SK-N-MC (cell line): Measurements from ENCODE around the gene ATP1A1.

ENCODE experiments used
- DNase-seq: peaks from one replicate; pipeline ENCODE4 v3.0.0-alpha.2; 2011; ENCODE audit warnings: low read depth, low spot score
- H3K27ac ChIP-seq: fragments of 200-600 bp; sonication (generic); 2 replicates; pipeline ENCODE4 v1.5.1; 2016; ENCODE audit warnings: mixed run types
- H3K36me3 ChIP-seq: fragments of 200-600 bp; sonication (generic); 2 replicates; pipeline ENCODE4 v1.6.1; 2017; ENCODE audit warnings: antibody characterized with exemption, low read length, mixed read lengths; ENCODE audit not compliant: insufficient read depth
- H3K4me3 ChIP-seq: fragments of 200-600 bp; sonication (generic); 2 replicates; pipeline ENCODE4 v1.5.1; 2016
- H3K9ac ChIP-seq: fragments of 200-600 bp; sonication (generic); 2 replicates; pipeline ENCODE4 v1.8.0; 2017; ENCODE audit warnings: mixed run types, mixed read lengths; ENCODE audit not compliant: insufficient read length
- H3K9me3 ChIP-seq: fragments of 200-600 bp; sonication (generic); 2 replicates; pipeline ENCODE4 v1.6.1; 2017; ENCODE audit warnings: low read depth, mild to moderate bottlenecking, antibody characterized with exemption, low read length, moderate library complexity, mixed read lengths
- EZH2 ChIP-seq: fragments of 200-600 bp; sonication (generic); IDR thresholded peaks from one replicate; pipeline ENCODE4 v1.6.1; 2017; ENCODE audit warnings: antibody characterized with exemption
- FOXP2 ChIP-seq: optimal IDR thresholded peaks from 2 replicates; pipeline ENCODE3; 2011; ENCODE audit warnings: mild to moderate bottlenecking, moderate library complexity; ENCODE audit not compliant: insufficient read depth; ENCODE audit errors: extremely low read length, control extremely low read depth
- POLR2AphosphoS5 ChIP-seq: IDR thresholded peaks from 2 replicates; pipeline ENCODE4 v1.6.1; 2012; ENCODE audit warnings: mild to moderate bottlenecking, low read depth, low read length, borderline replicate concordance

Gene ATP1A1

GRCh38 chr1:116372651-116373430 lies at the start of gene ATP1A1:
Gene ATP1A1 (plus strand): TSS chr1:116373244. CDS start chr1:116373512, 268 bp downstream.
- Histone ChIP-seq H3K27ac (peak within 1 kb of the TSS; percentile 84), H3K4me3 (peak within 1 kb of the TSS; percentile 83), H3K9ac (peak within 1 kb of the TSS; percentile 92), H3K9me3 (no peaks in the 10 kb centered on the region), H3K36me3 (peaks cover 39% of the 10 kb centered on the region)
- no peak for DNase-seq
- TF ChIP-seq FOXP2 (no peak), POLR2AphosphoS5 (peak; percentile 97)

GRCh38 chr1:116323491-116323890 lies 49.6 kb upstream of the ATP1A1 start:
- no peak overlapping the region for H3K4me3 ChIP-seq
- no peak overlapping the region for H3K9ac ChIP-seq
- TF ChIP-seq FOXP2, result no peak
- TF ChIP-seq POLR2AphosphoS5, result no peak
- no peak for TF ChIP-seq EZH2
- no peaks in the 10 kb centered on the region for H3K36me3 ChIP-seq
- DNase-seq, result no peak
- H3K9me3 ChIP-seq, result no peaks in the 10 kb centered on the region
- no peak overlapping the region for H3K27ac ChIP-seq

GRCh38 chr1:116324411-116324810 lies 48.6 kb upstream of the ATP1A1 start:
- no peak for DNase-seq
- Histone ChIP-seq H3K4me3 (no peak overlapping the region), H3K27ac (no peak overlapping the region), H3K9ac (no peak overlapping the region), H3K36me3 (no peaks in the 10 kb centered on the region), H3K9me3 (no peaks in the 10 kb centered on the region)
- TF ChIP-seq EZH2 (no peak), FOXP2 (no peak), POLR2AphosphoS5 (no peak)

- Histone ChIP-seq H3K4me3 (no peak overlapping the region), H3K27ac (no peak overlapping the region), H3K9me3 (no peaks in the 10 kb centered on the region), H3K9ac (no peak overlapping the region), H3K36me3 (no peaks in the 10 kb centered on the region)
- DNase-seq, result no peak
- TF ChIP-seq EZH2 (no peak), FOXP2 (no peak), POLR2AphosphoS5 (no peak)
Measured at GRCh38 chr1:116325104-116325503, 47.9 kb upstream of the ATP1A1 start.

GRCh38 chr1:116325922-116326321 lies 47.1 kb upstream of the ATP1A1 start:
- no peak for TF ChIP-seq POLR2AphosphoS5
- TF ChIP-seq FOXP2, result no peak
- no peak for TF ChIP-seq EZH2
- Histone ChIP-seq H3K36me3 (no peaks in the 10 kb centered on the region), H3K27ac (no peak overlapping the region), H3K9ac (no peak overlapping the region), H3K4me3 (no peak overlapping the region), H3K9me3 (no peaks in the 10 kb centered on the region)
- DNase-seq, result no peak

- Histone ChIP-seq H3K27ac (no peak overlapping the region), H3K9ac (no peak overlapping the region), H3K9me3 (no peaks in the 10 kb centered on the region), H3K36me3 (no peaks in the 10 kb centered on the region), H3K4me3 (no peak overlapping the region)
- no peak for DNase-seq
- TF ChIP-seq POLR2AphosphoS5, result no peak
- TF ChIP-seq EZH2, result no peak
- no peak for TF ChIP-seq FOXP2
Measured at GRCh38 chr1:116326486-116326885, 46.6 kb upstream of the ATP1A1 start.

GRCh38 chr1:116328671-116329070 lies 44.4 kb upstream of the ATP1A1 start:
- H3K27ac ChIP-seq, result no peak overlapping the region

GRCh38 chr1:116329524-116330341 lies 43.3 kb upstream of the ATP1A1 start:
- H3K27ac ChIP-seq, result no peak overlapping the region
- H3K36me3 ChIP-seq, result no peaks in the 10 kb centered on the region
- no peak overlapping the region for H3K4me3 ChIP-seq
- H3K9me3 ChIP-seq, result no peaks in the 10 kb centered on the region
- no peak for DNase-seq
- H3K9ac ChIP-seq, result no peak overlapping the region
- no peak for TF ChIP-seq POLR2AphosphoS5
- TF ChIP-seq FOXP2, result no peak

More at GRCh38 chr1:116328671-116329070, 44.4 kb upstream of the ATP1A1 start:
- no peak for DNase-seq
- H3K9ac ChIP-seq, result no peak overlapping the region
- TF ChIP-seq POLR2AphosphoS5 (no peak), FOXP2 (no peak), EZH2 (no peak)
- H3K36me3 ChIP-seq, result no peaks in the 10 kb centered on the region
- H3K4me3 ChIP-seq, result no peak overlapping the region
- no peaks in the 10 kb centered on the region for H3K9me3 ChIP-seq

- TF ChIP-seq EZH2 (no peak), POLR2AphosphoS5 (no peak), FOXP2 (no peak)
- Histone ChIP-seq H3K9ac (no peak overlapping the region), H3K4me3 (no peak overlapping the region), H3K36me3 (no peaks in the 10 kb centered on the region), H3K9me3 (no peaks in the 10 kb centered on the region), H3K27ac (no peak overlapping the region)
- DNase-seq, result no peak
Measured at GRCh38 chr1:116330342-116330652, 42.7 kb upstream of the ATP1A1 start.
